Right renal pelvis (tissue), 4 donors: ENCODE measurements around the gene RAVER1. TPM values are rescaled to one million over a fixed set of nuclear protein-coding genes. Genes with fewer than 3 reads are reported as not detected.
A peak's percentile ranks its signal among the peaks of the same experiment; 100 is the strongest.

Experiments
- DNase-seq, 4 donors: peaks; one replicate each; pipeline ENCODE4 v3.0.0-alpha.2; 2013; ENCODE audit warnings: low read depth in 4 of 4, low spot score in 3 of 4, missing footprints in 1 of 4
- polyA plus RNA-seq, 4 donors: library from polyadenylated mRNA; unstranded; fragments of 120-200 nt; gene quantifications; one replicate each; pipeline ENCODE4 v1.2.1, GENCODE V29; 2013; ENCODE audit not compliant: insufficient read length in 4 of 4

The RAVER1 gene
- polyA plus RNA-seq, 4 donors: 27.3 to 40.6 (median 31.2) TPM

DNA sequence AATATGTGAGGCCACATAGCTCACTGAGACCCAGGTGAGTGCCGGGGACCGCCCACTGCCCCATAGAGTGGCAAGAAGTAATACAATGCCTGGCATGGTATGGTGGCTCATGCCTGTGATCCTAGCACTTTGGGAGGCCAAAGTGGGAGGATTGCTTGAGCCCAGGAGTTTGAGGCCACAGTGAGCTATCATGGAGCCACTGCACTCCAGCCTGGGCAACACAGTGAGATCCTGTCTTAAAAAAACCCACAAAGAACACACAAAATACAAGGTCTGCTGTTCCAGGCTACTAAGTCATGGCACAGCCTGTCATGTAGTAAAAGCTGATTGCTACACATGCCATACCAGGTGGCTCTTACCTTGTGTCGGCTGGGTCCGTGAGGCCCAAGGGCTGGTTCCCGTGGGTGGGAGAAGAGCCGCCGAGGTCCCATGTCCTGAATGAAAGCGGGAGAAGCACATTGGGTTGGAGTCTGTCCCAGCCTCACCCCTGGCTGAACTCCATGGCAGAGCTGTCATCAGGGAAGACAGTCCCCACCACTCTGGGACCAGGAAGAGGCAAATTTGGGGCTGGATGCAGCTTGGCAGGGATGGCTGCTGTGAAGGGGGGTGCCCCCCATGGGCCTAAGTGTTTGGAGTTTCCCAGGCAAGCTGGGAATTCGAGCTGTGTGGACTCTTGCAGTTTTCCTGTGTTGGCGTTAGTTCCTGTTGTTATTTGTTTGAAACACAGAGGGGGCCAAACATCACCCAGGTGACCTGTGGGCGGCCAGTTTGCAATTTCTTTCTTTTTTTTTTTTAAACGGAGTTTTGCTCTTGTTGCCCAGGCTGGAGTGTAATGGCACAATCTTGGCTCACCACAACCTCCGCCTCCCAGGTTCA lies 14.3 kb downstream of the RAVER1 start:
- no peak for DNase-seq

DNA sequence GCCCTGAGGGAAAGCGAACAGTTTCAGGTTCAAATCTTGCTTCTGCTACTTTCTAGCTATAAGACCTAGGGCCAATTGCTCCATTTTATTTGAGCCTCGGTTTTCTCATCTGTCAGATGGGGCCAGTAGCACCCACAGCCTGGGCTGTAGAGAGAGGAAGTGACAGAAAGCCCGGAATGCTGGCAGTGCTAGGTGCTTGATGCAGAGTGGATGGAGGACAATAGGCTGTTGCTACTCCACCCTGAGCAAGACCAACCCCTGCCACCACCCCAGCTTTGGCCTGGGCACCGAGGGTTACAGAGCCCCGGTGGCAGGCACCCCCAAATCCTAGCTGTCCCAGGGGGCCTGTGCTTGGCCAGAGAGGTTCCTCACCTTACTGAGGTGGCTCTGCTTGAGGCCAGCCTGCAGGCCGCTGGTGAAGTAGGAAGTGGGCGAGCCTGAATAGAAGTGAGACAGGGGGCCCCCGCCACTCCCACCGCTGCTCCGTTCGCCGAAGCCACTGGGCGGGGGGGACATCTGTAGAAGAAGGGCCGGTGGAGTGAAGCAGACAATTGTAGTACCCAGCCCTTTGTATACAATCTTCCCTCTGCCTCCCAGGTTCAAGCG lies 15.4 kb downstream of the RAVER1 start:
- no peak for DNase-seq

DNA sequence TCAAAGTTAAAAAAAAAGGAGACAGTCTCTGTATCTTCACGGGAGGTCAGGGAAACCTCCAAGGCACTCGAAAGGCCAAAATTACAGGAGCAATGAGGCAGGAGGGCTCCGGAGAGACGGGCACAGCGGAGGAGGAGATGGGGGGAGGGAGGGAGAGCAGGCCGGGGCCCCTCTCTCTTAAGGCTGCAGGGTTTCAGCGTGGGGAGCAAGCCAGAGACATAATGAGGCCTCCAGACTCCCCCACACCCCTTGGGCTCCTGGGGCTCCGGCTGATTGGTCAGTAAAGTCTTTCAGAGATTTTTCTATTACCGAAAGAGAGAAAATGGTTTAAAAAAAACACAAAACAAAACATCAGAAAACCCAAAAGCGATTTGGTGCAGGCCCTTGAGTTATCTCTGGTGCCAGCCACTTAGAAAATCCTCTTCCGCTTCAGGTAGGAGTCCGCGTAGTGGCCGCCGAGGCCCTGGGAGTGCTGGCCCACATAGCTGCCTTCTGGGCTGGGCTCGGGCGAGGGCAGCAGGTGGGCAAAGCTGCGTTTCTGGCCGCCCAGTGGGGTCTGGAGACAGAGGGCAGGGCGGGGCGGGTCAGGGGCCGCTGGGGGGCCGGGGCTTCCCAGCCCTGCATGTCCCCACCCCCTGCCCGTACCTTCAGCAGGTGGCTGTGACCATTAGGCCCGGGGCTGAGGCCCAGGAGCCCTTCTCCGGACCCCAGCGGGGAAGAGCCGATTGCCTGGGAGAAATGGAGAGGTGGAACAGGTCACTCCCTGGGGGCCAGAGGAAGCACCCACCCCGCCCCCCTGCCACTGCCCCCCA lies 16.1 kb downstream of the RAVER1 start:
- DNase-seq: no peak

DNA sequence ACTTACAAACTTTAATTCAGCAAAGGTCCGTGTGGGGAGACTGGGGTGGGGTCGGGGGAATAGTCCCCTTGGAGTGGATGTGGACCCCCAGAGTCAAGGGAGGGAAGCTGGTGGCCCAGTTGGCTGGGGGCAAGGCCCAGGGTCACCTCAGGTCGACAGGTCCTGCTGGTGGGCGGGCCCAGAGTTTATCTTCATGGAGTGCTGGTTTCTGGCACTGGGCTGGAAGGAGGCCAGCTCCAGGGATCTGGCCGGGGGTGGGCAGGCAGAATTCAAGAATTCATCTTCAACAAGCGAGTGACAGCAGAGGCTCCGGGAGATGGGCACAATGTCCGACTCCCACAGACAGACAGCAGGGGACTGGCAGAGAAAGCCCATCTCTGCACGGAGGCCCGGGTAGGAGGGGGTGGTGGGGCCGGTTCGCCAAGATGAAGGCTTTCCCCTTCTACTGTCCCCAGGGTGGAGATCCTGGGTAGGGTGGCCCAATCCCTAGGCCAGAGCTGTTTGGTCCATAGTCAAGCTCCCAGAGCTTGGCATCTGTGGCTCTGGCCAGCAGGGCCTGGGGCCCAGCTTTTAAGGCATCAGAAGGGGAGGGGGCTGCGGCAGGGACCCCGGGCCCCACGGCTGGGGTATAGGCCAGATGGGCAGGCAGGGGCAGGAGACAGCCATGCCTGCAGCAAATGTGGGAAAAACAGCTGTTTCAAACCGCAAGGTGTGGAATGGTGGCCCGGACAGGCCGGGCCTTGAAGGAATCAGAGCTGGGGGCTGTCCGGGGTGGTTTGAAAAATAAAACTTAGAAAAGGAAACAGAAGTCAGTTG lies 16.9 kb downstream of the RAVER1 start:
- DNase-seq: no peak

DNA sequence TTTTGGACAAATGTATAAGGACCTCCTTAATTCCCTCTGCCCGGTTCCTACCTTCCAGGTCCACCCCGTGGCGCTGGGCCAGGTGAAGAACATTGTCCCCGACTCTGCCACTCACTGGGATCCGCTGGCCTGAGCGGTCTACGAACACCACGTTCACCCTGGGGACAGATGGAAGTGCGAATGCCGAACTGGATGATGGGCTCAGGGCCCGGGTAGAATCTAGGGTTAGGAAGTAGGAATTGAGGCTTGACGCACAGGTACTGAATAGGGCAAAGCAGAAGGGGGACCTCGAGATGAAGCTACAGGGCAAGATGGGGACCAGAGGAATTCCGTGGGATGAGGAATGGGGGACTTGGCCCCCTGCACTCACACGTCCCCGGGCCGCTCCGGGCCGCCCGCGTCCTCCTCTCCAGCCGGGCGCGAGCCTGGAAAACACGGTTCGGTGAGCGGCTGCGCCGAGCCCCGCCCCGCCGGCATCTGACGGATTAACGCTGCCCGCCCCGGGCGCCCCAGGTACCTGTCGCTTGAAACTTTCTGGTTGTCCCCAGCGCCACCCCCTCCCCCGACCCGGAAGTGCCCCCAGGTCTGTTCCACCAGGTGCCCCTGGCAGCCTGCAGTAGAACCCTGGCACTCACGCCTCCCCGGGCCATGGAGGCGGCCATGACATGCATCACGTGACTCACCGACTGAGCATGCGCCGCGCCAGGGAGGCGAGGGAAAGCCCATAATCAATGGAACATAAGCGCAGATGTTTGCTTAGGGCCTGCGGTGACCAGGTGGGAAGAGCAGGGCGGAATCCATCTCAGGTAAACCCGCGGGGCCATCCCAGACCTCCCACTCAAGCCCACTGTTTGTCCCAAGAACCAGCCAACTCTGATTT lies 17.8 kb downstream of the RAVER1 start, which contains the start of gene FDX2:
TSS of gene FDX2 (minus strand) at position 681 of the 880 bp plus-strand sequence. CDS start at position 662, 19 bp downstream.
- DNase-seq: peak in 1 of 4 donors; percentile 75

DNA sequence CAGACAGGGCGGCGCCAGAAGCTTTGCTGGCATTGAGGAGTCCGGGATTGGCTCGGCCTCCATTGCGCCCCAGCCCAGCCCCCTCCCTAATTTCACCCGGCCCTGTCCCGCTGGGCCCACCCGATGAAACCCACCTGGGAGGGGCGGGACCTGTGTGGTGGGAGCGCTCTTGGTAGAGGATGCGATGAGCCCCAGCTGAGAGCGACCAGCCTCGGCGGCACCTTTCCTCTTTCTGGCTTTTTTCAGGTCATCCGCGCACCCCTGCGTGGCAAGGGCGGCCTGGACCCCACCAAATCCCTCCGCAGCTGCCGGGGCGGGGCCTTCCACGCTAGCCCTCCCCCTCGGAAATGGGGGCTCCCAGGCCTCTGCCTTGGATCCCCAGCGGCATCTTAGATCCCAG lies 23.9 kb downstream of the RAVER1 start, which contains the start of gene ZGLP1:
TSS of gene ZGLP1 (minus strand) at position 393 of the 400 bp plus-strand sequence.
- no peak for DNase-seq

DNA sequence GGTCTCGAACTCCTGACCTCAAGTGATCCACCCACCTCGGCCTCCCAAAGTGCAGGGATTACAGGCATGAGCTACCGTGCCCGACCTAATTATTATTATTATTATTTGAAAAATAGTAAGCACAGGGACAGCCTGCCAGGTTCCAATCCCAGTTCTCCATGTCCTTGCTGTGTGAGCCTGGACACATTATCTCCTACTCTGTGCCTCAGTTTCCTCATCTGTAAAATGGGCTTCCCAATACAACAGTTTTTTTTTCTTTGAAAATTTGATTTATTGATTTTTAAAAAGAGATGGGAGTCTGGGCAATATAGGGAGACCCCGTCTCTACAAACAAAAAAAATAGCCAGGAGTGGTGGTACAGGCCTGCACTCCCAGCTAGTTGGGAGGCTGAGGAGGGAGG lies 27.0 kb downstream of the RAVER1 start:
- no peak for DNase-seq

DNA sequence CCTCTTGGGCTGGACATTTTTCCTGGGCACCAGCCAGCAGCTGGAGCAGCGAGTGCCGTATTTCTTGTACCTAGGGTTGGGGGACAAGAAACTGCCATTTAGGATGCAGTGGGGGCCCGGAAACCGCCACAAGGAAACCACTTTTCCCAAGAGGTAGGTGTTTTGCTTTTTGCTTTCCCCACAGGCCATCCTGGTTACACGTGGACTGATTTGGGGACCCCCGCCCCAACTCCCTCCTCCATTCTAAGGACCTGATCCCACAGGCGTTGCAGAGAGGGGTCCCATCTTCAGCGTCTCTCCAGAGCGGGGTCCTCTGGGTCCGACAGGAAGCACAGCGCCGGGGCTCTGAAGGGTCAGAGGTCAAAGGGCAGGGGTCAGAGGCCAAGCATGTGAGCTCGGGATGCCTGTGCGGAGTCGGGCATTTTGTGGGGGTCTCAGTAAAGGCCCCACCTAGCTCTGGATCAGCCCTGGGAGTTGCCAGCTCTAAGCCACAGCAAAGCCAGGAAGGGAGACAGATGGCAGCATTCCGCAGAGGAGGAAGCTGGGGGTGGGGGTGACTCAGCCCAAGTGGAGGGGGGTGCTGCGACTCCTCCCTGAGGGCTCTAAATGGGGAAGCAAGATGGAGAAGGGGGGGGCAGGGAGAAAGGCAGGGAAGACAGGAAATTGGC lies 28.1 kb downstream of the RAVER1 start:
- DNase-seq: no peak

DNA sequence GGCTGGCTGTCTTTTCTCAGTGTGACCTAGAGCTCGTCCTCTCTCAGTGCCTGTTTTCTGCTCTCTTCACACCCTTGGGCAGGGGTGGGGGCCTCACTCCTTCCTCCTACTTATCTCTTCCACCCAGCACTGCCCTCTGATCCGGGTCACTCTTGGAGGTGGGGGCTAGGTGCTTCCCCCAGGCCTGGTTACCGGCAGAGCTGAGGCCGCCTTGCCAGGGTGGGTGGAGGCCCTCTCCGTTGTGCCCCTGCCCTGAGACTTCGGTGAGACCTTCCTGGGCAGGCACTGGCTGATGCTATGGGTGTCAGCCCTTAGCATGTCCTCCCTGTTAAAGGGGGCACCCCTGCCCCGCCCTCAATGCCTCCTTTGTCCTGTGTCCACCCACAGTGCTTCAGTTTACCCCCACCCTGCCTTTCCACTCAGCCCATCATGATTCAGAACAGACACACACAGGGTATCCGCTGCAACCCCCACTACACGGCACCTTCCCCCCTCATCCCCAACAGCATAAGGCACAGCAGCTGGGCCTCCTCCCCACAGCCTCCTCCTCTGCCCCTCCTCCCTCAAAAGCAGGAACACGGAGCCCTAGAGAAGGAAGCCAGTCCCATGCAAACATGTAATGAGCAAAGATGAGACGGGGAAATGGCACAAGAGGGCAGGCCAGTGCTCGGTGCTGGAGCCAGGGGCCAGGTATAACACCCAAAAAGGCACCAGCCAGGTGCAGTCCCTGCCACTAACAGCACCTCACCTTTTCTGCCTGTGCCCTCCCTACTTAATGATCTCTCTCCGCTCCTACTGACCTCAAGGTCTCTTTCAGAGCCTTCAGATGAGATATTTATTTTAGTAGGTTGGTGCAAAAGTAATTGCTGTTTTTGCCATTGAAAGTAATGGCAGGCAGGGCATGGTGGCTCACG lies 33.5 kb downstream of the RAVER1 start:
- DNase-seq: no peak

DNA sequence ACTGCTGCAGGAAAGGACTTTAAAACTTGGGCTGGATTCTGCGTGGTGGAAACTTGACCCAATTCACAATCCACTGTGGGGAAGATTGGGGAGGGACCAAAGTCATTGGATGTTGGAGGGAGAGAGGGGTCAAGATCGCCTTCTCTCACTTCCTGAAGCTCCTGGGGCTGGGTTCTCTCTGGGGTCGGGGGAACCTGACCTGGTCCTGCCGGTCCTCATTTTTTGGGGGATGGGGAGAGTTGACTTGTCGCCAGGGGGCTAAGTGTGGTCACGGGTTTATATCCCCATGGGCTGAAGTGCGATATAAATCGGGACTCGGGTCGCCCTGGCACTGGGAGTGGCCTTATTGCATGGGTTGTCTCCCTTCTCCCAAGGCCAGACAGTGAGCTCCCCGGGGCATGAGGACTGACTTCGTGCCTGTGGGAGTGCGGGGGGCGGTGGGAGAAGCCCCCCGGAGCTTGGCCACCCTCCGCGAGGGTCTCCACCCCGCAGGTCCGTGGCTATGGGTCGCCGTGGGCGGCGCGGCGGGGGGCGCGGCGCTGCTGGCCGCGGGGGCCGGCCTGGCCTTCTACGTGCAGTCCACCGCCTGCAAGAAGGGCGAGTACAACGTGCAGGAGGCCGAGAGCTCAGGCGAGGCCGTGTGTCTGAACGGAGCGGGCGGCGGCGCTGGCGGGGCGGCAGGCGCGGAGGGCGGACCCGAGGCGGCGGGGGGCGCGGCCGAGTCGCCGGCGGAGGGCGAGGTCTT lies 37.3 kb downstream of the RAVER1 start:
- DNase-seq: no peak

DNA sequence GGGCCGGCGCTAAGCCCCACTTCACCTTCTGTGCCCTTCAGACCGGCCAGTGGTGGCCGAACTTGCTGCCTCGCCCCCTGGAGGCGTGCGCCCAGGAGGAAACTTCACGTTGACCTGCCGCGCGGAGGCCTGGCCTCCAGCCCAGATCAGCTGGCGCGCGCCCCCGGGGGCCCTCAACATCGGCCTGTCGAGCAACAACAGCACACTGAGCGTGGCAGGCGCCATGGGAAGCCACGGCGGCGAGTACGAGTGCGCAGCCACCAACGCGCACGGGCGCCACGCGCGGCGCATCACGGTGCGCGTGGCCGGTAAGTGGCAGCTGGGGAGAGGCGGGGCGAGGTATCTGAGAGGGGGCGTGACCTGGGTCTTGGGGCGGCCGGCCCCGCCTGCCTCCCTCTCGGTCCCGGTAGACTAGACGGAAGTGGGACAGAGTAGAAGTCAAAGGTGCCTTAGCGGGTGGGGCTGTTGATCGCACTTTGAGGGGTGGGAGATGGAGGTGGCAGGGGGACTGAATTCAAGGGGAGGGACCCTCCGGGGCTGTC lies 38.0 kb downstream of the RAVER1 start:
- DNase-seq: no peak

DNA sequence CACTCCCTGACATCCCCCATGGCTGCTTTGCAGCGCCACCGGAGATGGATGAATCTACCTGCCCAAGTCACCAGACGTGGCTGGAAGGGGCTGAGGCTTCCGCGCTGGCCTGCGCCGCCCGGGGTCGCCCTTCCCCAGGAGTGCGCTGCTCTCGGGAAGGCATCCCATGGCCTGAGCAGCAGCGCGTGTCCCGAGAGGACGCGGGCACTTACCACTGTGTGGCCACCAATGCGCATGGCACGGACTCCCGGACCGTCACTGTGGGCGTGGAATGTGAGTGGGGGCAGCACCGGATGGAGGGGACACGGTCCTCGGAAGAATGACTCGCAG lies 39.0 kb downstream of the RAVER1 start:
- DNase-seq: no peak

DNA sequence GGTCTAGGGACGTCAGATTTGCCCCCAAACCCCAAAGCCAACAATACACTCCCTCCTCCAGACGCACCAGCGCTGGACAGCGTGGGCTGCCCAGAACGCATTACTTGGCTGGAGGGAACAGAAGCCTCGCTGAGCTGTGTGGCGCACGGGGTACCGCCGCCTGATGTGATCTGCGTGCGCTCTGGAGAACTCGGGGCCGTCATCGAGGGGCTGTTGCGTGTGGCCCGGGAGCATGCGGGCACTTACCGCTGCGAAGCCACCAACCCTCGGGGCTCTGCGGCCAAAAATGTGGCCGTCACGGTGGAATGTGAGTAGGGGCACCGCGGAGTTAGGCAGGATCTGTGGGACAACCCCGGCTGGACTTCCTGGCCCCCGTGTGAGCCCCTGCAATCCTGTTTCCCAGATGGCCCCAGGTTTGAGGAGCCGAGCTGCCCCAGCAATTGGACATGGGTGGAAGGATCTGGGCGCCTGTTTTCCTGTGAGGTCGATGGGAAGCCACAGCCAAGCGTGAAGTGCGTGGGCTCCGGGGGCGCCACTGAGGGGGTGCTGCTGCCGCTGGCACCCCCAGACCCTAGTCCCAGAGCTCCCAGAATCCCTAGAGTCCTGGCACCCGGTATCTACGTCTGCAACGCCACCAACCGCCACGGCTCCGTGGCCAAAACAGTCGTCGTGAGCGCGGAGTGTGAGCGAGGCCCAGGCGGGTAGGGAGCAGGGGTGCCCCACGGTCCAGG lies 39.5 kb downstream of the RAVER1 start:
- DNase-seq: no peak

DNA sequence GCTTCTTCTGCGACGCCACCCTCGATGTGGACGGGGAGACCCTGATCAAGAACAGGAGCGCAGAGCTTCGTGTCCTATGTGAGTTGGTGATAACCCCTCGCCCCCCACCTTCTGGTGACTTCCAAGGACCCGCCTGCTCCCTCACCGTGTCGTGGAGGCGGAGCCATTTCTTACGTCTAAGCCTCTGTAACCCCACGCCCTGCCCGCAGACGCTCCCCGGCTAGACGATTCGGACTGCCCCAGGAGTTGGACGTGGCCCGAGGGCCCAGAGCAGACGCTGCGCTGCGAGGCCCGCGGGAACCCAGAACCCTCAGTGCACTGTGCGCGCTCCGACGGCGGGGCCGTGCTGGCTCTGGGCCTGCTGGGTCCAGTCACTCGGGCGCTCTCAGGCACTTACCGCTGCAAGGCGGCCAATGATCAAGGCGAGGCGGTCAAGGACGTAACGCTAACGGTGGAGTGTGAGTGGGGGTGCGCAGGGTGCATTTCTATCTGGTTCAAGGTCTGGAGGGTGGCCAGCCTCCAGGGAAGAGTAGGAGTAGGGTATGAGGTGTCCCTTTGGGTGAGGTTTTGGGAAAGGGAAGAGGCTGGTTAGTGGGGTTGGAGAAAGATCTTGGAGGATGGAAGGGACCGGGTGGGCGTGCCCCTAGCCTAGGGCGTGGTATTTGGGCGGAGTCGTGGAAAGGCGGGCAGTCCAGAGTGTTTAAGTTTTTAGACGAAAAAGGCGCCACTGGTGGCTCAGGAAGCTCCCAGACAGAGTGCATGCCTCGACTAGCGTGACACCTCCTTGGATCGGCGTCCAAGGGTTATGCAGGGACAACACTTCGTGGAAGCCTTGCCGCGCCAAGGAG lies 40.3 kb downstream of the RAVER1 start:
- no peak for DNase-seq

DNA sequence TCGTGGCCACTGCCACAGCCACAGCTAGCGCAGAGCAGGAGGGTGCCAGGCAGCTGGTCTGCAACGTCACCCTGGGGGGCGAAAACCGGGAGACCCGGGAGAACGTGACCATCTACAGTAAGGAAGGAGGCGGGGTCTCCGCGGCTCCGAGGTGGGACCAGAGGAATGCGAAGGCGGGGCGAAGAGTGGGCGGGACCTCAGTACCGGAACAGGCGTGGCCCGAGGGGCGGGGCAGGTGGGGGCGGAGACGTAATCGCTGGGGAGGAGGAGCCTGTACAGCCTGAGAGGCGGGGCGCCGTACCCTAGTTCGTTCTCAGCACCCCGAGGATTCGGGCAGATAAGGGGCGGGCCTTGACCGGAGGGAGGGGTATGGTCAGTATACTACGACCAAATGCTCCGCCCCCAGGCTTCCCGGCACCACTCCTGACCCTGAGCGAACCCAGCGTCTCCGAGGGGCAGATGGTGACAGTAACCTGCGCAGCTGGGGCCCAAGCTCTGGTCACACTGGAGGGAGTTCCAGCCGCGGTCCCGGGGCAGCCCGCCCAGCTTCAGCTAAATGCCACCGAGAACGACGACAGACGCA lies 41.0 kb downstream of the RAVER1 start:
- no peak for DNase-seq
